SK-N-SH treated with all-trans-retinoic acid at 6 μM for 48 hours (cell line): ENCODE data around the gene KIAA1671.

Experiments
- ATAC-seq: fragments of 200-7000 bp; cut with Tn5 transposase; 3 replicates; pipeline ENCODE4 v1.9.1; 2020; ENCODE audit warnings: mild to moderate bottlenecking, moderate library complexity
- ARNTL ChIP-seq: fragments of 450-650 bp; formaldehyde crosslinking; IDR thresholded peaks from 2 replicates; pipeline ENCODE4 v1.5.0; 2020; ENCODE audit warnings: low read depth, mild to moderate bottlenecking, moderate library complexity, borderline replicate concordance
- BACH2 ChIP-seq: fragments of 250-450 bp; sonication (Bioruptor Pico); IDR thresholded peaks from 2 replicates; pipeline ENCODE4 v1.9.0; 2021; ENCODE audit warnings: mild to moderate bottlenecking, borderline replicate concordance
- CSDC2 ChIP-seq: fragments of 250-450 bp; sonication (Bioruptor Pico); IDR thresholded peaks from 2 replicates; pipeline ENCODE4 v1.5.0; 2020; ENCODE audit warnings: mild to moderate bottlenecking, moderate library complexity
- ESRRG ChIP-seq: fragments of 250-450 bp; sonication (Bioruptor Pico); IDR thresholded peaks from 2 replicates; pipeline ENCODE4 v1.6.1; 2021; ENCODE audit warnings: mild to moderate bottlenecking
- GLIS3 ChIP-seq: fragments of 250-450 bp; sonication (Bioruptor Pico); IDR thresholded peaks from 2 replicates; pipeline ENCODE4 v1.5.0; 2020; ENCODE audit warnings: mild to moderate bottlenecking, moderate library complexity
- ISL1 ChIP-seq: fragments of 250-450 bp; sonication (Bioruptor Pico); IDR thresholded peaks from 2 replicates; pipeline ENCODE4 v2.1.2; 2022; ENCODE audit warnings: mild to moderate bottlenecking, moderate library complexity
- PPARA ChIP-seq: fragments of 250-450 bp; sonication (Bioruptor Pico); IDR thresholded peaks from 2 replicates; pipeline ENCODE4 v1.5.0; 2020; ENCODE audit warnings: mild to moderate bottlenecking, borderline replicate concordance
- RARB ChIP-seq: fragments of 250-450 bp; sonication (Bioruptor Pico); IDR thresholded peaks from 2 replicates; pipeline ENCODE4 v1.8.0; 2021; ENCODE audit warnings: mild to moderate bottlenecking, moderate library complexity
- TCF4 ChIP-seq: fragments of 250-450 bp; sonication (Bioruptor Pico); IDR thresholded peaks from 2 replicates; pipeline ENCODE4 v1.8.0; 2021; ENCODE audit warnings: mild to moderate bottlenecking, moderate library complexity, borderline replicate concordance
- ZFP3 ChIP-seq: fragments of 250-450 bp; sonication (Bioruptor Pico); IDR thresholded peaks from 2 replicates; pipeline ENCODE4 v1.5.0; 2020; ENCODE audit warnings: mild to moderate bottlenecking, moderate library complexity
- ZFP30 ChIP-seq: fragments of 450-650 bp; formaldehyde crosslinking; IDR thresholded peaks from 2 replicates; pipeline ENCODE4 v1.5.0; 2022; ENCODE audit warnings: mild to moderate bottlenecking, moderate library complexity
- ZNF8 ChIP-seq: fragments of 450-650 bp; formaldehyde crosslinking; IDR thresholded peaks from 2 replicates; pipeline ENCODE4 v1.5.0; 2020; ENCODE audit warnings: mild to moderate bottlenecking, moderate library complexity
- TF ChIP-seq, protein P1 (sequence below): fragments of 250-450 bp; sonication (Bioruptor Pico); IDR thresholded peaks from 2 replicates; pipeline ENCODE4 v1.8.0; 2021; ENCODE audit warnings: low read depth, mild to moderate bottlenecking, moderate library complexity, borderline replicate concordance
- TF ChIP-seq, protein P2 (sequence below): fragments of 250-450 bp; sonication (Bioruptor Pico); IDR thresholded peaks from 2 replicates; pipeline ENCODE4 v1.8.0; 2020; ENCODE audit warnings: mild to moderate bottlenecking, moderate library complexity, borderline replicate concordance
- TF ChIP-seq, protein P3 (sequence below): fragments of 250-450 bp; sonication (Bioruptor Pico); IDR thresholded peaks from 2 replicates; pipeline ENCODE4 v1.5.0; 2020; ENCODE audit warnings: mild to moderate bottlenecking, moderate library complexity
- TF ChIP-seq, protein P4 (sequence below): fragments of 250-450 bp; sonication (Bioruptor Pico); IDR thresholded peaks from 2 replicates; pipeline ENCODE4 v1.5.1; 2021; ENCODE audit warnings: mild to moderate bottlenecking, moderate library complexity
- TF ChIP-seq, protein P5 (sequence below): fragments of 250-450 bp; sonication (Bioruptor Pico); IDR thresholded peaks from 2 replicates; pipeline ENCODE4 v1.5.1; 2020; ENCODE audit warnings: low read depth, mild to moderate bottlenecking, moderate library complexity

The KIAA1671 gene

DNA sequence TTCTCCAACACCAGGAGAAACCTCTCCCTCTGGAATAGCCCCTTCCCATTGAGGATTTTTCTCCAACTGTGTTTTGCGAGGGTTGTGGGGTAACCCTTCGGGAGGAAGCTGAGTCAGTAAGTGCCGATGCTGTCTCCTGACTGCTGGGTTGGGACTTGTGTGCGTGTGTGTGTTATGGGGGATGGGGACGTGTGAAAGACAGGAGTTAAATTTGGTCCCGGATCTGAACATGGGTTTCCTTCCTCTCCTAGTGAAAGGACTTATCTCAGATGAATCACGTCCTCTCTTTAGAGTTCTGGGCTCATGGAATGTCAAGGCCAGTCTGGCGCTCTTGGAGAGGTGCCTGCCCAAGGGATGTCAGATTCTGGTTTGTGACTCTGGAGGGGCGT is 33.3 kb downstream of the KIAA1671 start:
- no peak for TF ChIP-seq ZFP3 (CRISPR knock-in tag)
- no peak for TF ChIP-seq TCF4 (CRISPR knock-in tag)
- no peak for TF ChIP-seq CSDC2
- TF ChIP-seq, protein P1, sequence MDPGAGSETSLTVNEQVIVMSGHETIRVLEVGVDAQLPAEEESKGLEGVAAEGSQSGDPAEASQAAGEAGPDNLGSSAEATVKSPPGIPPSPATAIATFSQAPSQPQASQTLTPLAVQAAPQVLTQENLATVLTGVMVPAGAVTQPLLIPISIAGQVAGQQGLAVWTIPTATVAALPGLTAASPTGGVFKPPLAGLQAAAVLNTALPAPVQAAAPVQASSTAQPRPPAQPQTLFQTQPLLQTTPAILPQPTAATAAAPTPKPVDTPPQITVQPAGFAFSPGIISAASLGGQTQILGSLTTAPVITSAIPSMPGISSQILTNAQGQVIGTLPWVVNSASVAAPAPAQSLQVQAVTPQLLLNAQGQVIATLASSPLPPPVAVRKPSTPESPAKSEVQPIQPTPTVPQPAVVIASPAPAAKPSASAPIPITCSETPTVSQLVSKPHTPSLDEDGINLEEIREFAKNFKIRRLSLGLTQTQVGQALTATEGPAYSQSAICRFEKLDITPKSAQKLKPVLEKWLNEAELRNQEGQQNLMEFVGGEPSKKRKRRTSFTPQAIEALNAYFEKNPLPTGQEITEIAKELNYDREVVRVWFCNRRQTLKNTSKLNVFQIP (CRISPR knock-in tag): no peak
- TF ChIP-seq, protein P2, sequence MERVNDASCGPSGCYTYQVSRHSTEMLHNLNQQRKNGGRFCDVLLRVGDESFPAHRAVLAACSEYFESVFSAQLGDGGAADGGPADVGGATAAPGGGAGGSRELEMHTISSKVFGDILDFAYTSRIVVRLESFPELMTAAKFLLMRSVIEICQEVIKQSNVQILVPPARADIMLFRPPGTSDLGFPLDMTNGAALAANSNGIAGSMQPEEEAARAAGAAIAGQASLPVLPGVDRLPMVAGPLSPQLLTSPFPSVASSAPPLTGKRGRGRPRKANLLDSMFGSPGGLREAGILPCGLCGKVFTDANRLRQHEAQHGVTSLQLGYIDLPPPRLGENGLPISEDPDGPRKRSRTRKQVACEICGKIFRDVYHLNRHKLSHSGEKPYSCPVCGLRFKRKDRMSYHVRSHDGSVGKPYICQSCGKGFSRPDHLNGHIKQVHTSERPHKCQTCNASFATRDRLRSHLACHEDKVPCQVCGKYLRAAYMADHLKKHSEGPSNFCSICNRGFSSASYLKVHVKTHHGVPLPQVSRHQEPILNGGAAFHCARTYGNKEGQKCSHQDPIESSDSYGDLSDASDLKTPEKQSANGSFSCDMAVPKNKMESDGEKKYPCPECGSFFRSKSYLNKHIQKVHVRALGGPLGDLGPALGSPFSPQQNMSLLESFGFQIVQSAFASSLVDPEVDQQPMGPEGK (CRISPR knock-in tag): no peak
- TF ChIP-seq GLIS3 (CRISPR knock-in tag): no peak
- TF ChIP-seq, protein P3, sequence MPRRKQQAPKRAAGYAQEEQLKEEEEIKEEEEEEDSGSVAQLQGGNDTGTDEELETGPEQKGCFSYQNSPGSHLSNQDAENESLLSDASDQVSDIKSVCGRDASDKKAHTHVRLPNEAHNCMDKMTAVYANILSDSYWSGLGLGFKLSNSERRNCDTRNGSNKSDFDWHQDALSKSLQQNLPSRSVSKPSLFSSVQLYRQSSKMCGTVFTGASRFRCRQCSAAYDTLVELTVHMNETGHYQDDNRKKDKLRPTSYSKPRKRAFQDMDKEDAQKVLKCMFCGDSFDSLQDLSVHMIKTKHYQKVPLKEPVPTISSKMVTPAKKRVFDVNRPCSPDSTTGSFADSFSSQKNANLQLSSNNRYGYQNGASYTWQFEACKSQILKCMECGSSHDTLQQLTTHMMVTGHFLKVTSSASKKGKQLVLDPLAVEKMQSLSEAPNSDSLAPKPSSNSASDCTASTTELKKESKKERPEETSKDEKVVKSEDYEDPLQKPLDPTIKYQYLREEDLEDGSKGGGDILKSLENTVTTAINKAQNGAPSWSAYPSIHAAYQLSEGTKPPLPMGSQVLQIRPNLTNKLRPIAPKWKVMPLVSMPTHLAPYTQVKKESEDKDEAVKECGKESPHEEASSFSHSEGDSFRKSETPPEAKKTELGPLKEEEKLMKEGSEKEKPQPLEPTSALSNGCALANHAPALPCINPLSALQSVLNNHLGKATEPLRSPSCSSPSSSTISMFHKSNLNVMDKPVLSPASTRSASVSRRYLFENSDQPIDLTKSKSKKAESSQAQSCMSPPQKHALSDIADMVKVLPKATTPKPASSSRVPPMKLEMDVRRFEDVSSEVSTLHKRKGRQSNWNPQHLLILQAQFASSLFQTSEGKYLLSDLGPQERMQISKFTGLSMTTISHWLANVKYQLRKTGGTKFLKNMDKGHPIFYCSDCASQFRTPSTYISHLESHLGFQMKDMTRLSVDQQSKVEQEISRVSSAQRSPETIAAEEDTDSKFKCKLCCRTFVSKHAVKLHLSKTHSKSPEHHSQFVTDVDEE (CRISPR knock-in tag): no peak
- no peak for TF ChIP-seq ZFP30 (CRISPR knock-in tag)
- no peak for TF ChIP-seq BACH2 (CRISPR knock-in tag)

DNA sequence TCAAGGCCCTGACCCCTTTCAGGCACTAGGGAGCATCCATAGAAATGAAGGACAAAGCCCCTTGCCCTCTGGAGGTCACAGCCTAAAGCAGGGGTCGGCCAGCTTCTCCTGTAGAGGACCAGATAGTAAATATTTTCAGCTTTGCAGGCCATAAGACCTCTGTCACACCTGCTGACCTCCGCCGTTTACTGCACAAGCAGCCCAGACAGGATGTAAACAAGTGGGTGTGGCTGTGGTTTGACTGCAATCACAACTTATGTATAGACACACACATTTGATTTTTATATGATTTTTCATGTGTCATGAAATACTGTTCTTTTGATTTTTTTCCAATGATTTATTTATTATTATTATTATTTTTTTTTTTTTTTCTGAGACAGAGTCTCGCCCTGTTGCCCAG is 34.3 kb downstream of the KIAA1671 start:
- no peak for TF ChIP-seq ISL1 (CRISPR knock-in tag)
- TF ChIP-seq, all 23 proteins: peak for 0
- ATAC-seq: no peak

More for the DNA sequence above, 33.3 kb downstream of the KIAA1671 start:
- peak; percentile 72 for ATAC-seq

DNA sequence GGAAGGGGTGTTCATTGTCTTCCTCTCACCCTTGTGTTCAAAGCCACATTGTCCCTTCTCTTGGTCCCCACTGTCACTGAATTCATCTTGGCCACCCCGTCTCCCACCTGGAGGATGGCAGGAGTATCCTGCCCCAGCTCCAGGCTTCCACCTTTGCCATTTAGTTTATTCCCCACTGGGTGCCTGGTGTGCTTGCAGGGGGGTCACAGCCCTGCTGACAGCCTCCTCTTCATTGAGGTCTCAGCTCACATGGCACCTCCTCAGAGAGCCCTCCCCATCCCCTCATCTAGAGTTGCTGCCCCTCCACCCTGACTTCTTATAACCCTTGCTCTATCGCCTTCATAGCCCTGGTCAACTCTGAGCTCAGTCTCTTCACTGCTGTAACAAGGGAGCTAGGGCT is 36.6 kb downstream of the KIAA1671 start:
- TF ChIP-seq PPARA (no peak), ESRRG (CRISPR knock-in tag) (no peak), ARNTL (no peak), BACH2 (CRISPR knock-in tag) (no peak), RARB (no peak), ZFP3 (CRISPR knock-in tag) (no peak), ISL1 (CRISPR knock-in tag) (no peak), CSDC2 (no peak), ZNF8 (CRISPR knock-in tag) (no peak), TCF4 (CRISPR knock-in tag) (no peak), GLIS3 (CRISPR knock-in tag) (no peak)
- TF ChIP-seq, protein P4, sequence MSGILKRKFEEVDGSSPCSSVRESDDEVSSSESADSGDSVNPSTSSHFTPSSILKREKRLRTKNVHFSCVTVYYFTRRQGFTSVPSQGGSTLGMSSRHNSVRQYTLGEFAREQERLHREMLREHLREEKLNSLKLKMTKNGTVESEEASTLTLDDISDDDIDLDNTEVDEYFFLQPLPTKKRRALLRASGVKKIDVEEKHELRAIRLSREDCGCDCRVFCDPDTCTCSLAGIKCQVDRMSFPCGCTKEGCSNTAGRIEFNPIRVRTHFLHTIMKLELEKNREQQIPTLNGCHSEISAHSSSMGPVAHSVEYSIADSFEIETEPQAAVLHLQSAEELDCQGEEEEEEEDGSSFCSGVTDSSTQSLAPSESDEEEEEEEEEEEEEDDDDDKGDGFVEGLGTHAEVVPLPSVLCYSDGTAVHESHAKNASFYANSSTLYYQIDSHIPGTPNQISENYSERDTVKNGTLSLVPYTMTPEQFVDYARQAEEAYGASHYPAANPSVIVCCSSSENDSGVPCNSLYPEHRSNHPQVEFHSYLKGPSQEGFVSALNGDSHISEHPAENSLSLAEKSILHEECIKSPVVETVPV (CRISPR knock-in tag): no peak
- TF ChIP-seq, protein P5, sequence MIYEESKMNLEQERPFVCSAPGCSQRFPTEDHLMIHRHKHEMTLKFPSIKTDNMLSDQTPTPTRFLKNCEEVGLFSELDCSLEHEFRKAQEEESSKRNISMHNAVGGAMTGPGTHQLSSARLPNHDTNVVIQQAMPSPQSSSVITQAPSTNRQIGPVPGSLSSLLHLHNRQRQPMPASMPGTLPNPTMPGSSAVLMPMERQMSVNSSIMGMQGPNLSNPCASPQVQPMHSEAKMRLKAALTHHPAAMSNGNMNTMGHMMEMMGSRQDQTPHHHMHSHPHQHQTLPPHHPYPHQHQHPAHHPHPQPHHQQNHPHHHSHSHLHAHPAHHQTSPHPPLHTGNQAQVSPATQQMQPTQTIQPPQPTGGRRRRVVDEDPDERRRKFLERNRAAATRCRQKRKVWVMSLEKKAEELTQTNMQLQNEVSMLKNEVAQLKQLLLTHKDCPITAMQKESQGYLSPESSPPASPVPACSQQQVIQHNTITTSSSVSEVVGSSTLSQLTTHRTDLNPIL (CRISPR knock-in tag): no peak
- TF ChIP-seq, protein P1 (CRISPR knock-in tag): no peak
- no peak for ATAC-seq

DNA sequence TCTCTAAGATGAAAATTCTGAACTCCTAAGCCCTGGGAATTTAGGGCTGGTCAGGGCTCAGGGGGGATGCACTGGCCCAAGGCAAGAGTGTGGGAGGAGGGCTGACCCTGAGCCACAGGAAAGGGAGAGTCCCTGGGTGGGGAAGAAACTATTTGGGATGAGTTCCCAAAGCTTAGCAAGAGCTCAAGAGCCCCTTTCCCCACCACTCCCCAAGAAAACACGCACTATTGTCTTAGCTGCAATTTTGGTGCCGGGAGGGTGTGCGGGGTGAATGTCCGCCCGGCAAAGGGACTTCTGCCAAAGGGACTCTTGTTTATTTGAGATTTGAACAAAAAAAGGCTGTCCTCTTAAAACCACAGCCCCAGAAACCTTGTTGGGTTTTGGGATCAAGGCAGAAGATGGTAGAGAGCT is 37.0 kb downstream of the KIAA1671 start:
- no peak for ATAC-seq
- no peak for TF ChIP-seq ZFP3 (CRISPR knock-in tag)
- TF ChIP-seq PPARA: no peak
- TF ChIP-seq, protein P4 (CRISPR knock-in tag): no peak
- no peak for TF ChIP-seq ZFP30 (CRISPR knock-in tag)
